Measurements from ENCODE around the gene CMC2. TPM values are rescaled to one million over a fixed set of nuclear protein-coding genes. Genes with fewer than 3 reads are reported as not detected.

Gene CMC2
- total RNA-seq, 1 experiment from 2014 or later, result 89.5 TPM

DNA sequence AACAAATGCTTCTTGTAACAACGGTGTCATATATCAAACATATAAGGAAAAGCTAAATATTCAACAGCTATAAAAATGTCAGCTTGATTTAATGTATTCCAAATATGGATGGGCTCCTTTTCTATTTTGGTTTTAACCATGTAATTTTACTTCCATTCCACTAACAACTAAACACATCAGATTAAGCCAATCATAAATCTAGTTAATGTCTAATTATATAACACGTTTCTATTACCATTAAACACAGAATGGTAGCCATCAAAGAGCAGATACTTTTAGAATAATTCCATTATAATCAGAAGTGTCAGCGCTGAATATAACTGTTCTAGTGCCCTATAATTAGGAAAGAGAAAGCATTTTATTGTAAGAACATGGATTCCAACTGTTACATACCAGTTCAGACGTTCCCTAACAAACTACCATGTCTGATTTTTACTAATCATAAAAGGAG lies 10.0 kb downstream of the CMC2 start:
- H3K4me3 ChIP-seq, result no peak overlapping the region
- no peak overlapping the region for H3K4me2 ChIP-seq
- no TSS peak for BruUV-seq (replicated peaks)
- H3F3A ChIP-seq (ENCODE audit: insufficient read depth, low read depth), result peaks cover 4% of the 10 kb centered on the region; the same call in 1 of the 2 replicates
- peaks cover 98% of the 10 kb centered on the region for H3K79me2 ChIP-seq (ENCODE audit: low read depth)
- intact Hi-C loops (cut with micrococcal nuclease; ENCODE audit: unreplicated experiment), result no loop called here
- H4K20me1 ChIP-seq (ENCODE audit: insufficient read depth), result peaks cover 9% of the 10 kb centered on the region; the same call in 1 of the 2 replicates
- no peak for DNase-seq
- no peak overlapping the region for H2AFZ ChIP-seq
- ChIA-PET POLR2A (ENCODE audit: unreplicated experiment) (no interaction called here), CTCF (no interaction called here)
- no peaks in the 10 kb centered on the region for H3K9me2 ChIP-seq (ENCODE audit: insufficient read depth)
- H3K27me3 ChIP-seq (ENCODE audit: insufficient read depth, low read depth), result no peaks in the 10 kb centered on the region
- peaks cover 18% of the 10 kb centered on the region; the same call in 1 of the 2 replicates for H3K4me1 ChIP-seq (replicated peaks; ENCODE audit: insufficient read depth)
- H3K27ac ChIP-seq, result no peak overlapping the region
- no peak for TF ChIP-seq EZH2 (IDR thresholded peaks at IDR 0.05; ENCODE audit: low read depth)
- TF ChIP-seq, protein P1, sequence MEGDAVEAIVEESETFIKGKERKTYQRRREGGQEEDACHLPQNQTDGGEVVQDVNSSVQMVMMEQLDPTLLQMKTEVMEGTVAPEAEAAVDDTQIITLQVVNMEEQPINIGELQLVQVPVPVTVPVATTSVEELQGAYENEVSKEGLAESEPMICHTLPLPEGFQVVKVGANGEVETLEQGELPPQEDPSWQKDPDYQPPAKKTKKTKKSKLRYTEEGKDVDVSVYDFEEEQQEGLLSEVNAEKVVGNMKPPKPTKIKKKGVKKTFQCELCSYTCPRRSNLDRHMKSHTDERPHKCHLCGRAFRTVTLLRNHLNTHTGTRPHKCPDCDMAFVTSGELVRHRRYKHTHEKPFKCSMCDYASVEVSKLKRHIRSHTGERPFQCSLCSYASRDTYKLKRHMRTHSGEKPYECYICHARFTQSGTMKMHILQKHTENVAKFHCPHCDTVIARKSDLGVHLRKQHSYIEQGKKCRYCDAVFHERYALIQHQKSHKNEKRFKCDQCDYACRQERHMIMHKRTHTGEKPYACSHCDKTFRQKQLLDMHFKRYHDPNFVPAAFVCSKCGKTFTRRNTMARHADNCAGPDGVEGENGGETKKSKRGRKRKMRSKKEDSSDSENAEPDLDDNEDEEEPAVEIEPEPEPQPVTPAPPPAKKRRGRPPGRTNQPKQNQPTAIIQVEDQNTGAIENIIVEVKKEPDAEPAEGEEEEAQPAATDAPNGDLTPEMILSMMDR (conservative IDR thresholded peaks at IDR 0.05), result no peak
- H3K36me3 ChIP-seq (ENCODE audit: low read depth), result peaks cover 7% of the 10 kb centered on the region
- H3K9me3 ChIP-seq (ENCODE audit: insufficient read depth, low read depth), result no peaks in the 10 kb centered on the region

DNA sequence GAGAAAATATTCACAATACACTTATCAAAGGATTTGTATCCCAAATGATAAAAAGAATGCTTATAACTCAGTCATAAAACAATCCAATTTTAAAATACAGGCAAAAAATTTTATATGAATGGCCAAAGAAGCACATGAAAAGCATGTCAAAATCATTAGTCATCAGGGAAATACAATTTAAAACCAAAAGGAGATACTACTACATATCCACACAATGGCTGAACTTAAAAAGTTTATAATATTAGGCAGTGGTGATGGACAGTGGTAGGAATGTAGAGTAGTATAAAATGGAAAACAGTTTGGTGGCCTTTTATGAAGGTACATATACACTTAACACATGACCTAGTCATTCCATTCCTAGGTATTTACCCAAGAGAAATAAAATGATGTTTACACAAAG lies 12.2 kb downstream of the CMC2 start:
- no TSS peak for BruUV-seq (replicated peaks)
- Histone ChIP-seq H3K27me3 (ENCODE audit: insufficient read depth, low read depth) (no peaks in the 10 kb centered on the region), H4K20me1 (ENCODE audit: insufficient read depth) (peaks cover 8% of the 10 kb centered on the region; the same call in 1 of the 2 replicates), H3K9me2 (ENCODE audit: insufficient read depth) (no peaks in the 10 kb centered on the region), H3K36me3 (ENCODE audit: low read depth) (peaks cover 7% of the 10 kb centered on the region; the same call in 1 of the 2 replicates), H3K79me2 (ENCODE audit: low read depth) (peaks cover 98% of the 10 kb centered on the region), H3K9me3 (ENCODE audit: insufficient read depth, low read depth) (no peaks in the 10 kb centered on the region), H3K4me1 (replicated peaks; ENCODE audit: insufficient read depth) (peaks cover 18% of the 10 kb centered on the region; the same call in 1 of the 2 replicates), H3F3A (ENCODE audit: insufficient read depth, low read depth) (peaks cover 4% of the 10 kb centered on the region; the same call in 1 of the 2 replicates), H3K4me2 (0 out of 2 replicates have a peak overlapping the region, but pooled peaks have one; percentile 5), H2AFZ (no peak overlapping the region), H3K4me3 (no peak overlapping the region), H3K27ac (peak overlapping the region; percentile 73; the same call in 1 of the 2 replicates)
- TF ChIP-seq EZH2 (IDR thresholded peaks at IDR 0.05; ENCODE audit: low read depth), result no peak
- TF ChIP-seq, protein P1 (conservative IDR thresholded peaks at IDR 0.05), result no peak
- peak in 1 of 2 experiments; percentile 60 for DNase-seq
- intact Hi-C loops (cut with micrococcal nuclease; ENCODE audit: unreplicated experiment), result loop anchor here (5.0 kb wide), 1 partner anchor 62 kb away; no protein-coding TSS in a partner anchor
- POLR2A ChIA-PET (ENCODE audit: unreplicated experiment), result no interaction called here
- CTCF ChIA-PET, result interaction anchor here (0.5 to 2.6 kb wide), 4 partner anchors 10 to 889 kb away, joined by 3 to 16 read pairs (median 3); no protein-coding TSS in a partner anchor

GRCh38 chr16:80993834-80994233 lies 12.9 kb downstream of the CMC2 start:
- Histone ChIP-seq H3K36me3 (ENCODE audit: low read depth) (peaks cover 7% of the 10 kb centered on the region; the same call in 1 of the 2 replicates), H3K27ac (peak overlapping the region; percentile 73), H3K79me2 (ENCODE audit: low read depth) (peaks cover 95% of the 10 kb centered on the region), H4K20me1 (ENCODE audit: insufficient read depth) (peaks cover 3% of the 10 kb centered on the region; the same call in 1 of the 2 replicates), H3K9me2 (ENCODE audit: insufficient read depth) (no peaks in the 10 kb centered on the region), H3K4me3 (peak overlapping the region; percentile 19; the same call in 1 of the 2 replicates), H3K4me1 (replicated peaks; ENCODE audit: insufficient read depth) (peaks cover 18% of the 10 kb centered on the region; the same call in 1 of the 2 replicates), H3F3A (ENCODE audit: insufficient read depth, low read depth) (peaks cover 4% of the 10 kb centered on the region; the same call in 1 of the 2 replicates), H3K4me2 (peak overlapping the region; percentile 39), H2AFZ (no peak overlapping the region), H3K27me3 (ENCODE audit: insufficient read depth, low read depth) (no peaks in the 10 kb centered on the region), H3K9me3 (ENCODE audit: insufficient read depth, low read depth) (no peaks in the 10 kb centered on the region)
- POLR2A ChIA-PET (ENCODE audit: unreplicated experiment), result interaction anchor here (0.6 kb wide), 1 partner anchor 1017 kb away, joined by 5 read pairs; the partner anchor contains the start of gene SDR42E1
- TF ChIP-seq, protein P1 (conservative IDR thresholded peaks at IDR 0.05), result no peak
- no peak for TF ChIP-seq EZH2 (IDR thresholded peaks at IDR 0.05; ENCODE audit: low read depth)
- CTCF ChIA-PET, result interaction anchor here (0.6 to 2.6 kb wide), 4 partner anchors 10 to 744 kb away, joined by 3 to 16 read pairs (median 3); no protein-coding TSS in a partner anchor
- TSS peak; percentile 98 for BruUV-seq (replicated peaks)
- no peak for DNase-seq
- intact Hi-C loops (cut with micrococcal nuclease; ENCODE audit: unreplicated experiment), result loop anchor here (1.0 to 5.0 kb wide), 2 partner anchors 13 to 62 kb away; partner anchors contain the start of gene CENPN

Measured in PC-9 (cell line).